AG09319 (cell line): ENCODE results near the gene FHIT.

Source experiments
- DNase-seq: peaks from one replicate; pipeline ENCODE4 v3.0.0-alpha.2; 2010; ENCODE audit warnings: low read depth; ENCODE audit errors: extremely low read depth
- CTCF ChIP-seq: IDR thresholded peaks from 2 replicates; pipeline ENCODE4 v1.5.1; 2011; ENCODE audit warnings: low read depth, mild to moderate bottlenecking, inconsistent platforms, low read length, moderate library complexity

The FHIT gene

DNA sequence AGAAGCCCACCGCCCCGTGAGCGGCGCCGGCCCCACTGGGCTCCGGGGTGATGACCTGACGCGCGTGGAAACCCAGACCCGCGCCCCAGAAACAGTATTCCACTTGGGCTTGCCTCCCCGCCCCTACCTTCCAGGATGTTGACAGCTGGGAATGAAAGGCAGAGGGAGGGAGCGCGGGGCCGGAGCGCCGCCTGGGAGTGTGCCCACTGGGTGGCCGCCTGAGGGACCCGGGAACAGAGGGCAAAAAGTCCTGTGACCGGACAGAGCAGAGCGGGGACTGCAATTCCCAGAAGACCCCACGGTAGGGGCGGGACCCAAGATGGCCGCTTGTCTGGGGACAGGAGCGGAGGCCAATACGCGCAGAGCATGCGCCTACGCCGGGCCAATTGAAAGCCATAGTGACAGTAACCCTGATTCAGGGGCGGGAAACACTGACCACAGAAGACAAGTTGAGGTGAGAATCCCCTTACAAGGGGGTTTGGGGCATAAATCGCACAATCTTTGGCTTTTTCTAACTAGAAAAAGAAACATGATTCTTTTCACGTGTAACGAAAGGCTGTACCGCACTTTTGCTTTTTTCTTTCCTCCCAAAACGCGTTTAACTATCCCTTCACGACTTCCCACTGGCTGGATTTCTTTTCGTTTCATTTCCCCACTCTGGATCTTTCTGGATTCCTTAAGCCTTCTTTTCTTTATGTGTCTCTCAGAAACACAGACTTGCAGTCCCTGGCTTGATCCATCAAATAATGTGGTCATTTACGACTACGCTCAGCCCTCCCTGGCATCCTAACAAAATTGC lies at the start of gene FHIT:
Gene FHIT (minus strand): TSS at position 279 of the 799 bp plus-strand sequence.
- DNase-seq: peak; percentile 77

GRCh38 chr3:61300786-61301185 lies 49.5 kb upstream of the FHIT start:
- no peak for DNase-seq
- TF ChIP-seq CTCF: no peak

More for the DNA sequence above, at the start of gene FHIT:
- TF ChIP-seq CTCF: no peak

DNA sequence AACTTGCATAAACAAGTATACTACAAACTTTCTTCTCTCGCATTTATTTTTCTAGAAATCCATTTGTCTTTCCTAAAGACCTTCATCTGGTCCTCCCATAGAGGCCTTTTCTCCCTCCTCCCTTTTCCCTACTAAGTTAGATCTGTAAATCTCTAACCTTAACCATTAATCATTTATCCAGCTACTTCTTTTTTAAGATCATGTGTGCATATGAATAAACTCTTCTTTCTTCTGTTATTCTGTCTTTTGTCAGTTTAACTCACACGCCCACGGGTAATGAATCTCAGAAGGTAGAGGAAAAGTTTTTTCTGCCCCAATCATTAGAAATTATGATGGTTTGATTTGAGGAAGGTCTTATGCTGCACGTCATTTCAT lies 48.7 kb upstream of the FHIT start:
- no peak for TF ChIP-seq CTCF
- no peak for DNase-seq

DNA sequence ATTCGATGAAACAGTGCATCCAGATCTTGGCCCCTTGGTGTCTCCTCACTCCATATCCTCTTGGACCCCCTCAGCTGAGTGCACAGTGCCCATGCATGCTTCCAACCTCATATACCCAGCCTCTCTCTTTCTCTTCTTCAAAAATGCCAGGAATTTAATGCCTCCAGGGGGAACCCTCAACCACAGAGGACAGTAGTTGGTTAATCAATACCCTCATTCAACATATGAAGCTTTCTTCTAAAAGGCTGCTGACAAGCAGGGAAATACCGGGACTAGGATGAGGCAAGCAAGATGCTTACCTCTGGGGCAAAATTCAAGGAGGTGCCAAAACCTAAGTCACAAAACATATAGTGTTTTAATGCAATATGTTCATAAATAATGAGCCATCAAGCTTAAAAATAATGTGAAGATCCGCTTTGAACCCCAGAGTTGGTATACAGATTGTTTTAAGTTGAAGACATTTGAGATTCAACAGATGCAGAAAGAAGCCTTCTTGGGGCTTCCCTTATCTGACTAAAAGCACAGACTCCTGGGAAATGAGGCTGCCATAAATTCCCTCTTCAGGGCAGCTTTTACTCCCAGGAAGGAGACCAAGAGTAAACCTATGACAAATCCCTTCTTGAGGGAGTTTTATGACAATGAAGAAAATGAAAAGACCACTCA lies 48.2 kb upstream of the FHIT start:
- no peak for DNase-seq
- TF ChIP-seq CTCF: no peak

DNA sequence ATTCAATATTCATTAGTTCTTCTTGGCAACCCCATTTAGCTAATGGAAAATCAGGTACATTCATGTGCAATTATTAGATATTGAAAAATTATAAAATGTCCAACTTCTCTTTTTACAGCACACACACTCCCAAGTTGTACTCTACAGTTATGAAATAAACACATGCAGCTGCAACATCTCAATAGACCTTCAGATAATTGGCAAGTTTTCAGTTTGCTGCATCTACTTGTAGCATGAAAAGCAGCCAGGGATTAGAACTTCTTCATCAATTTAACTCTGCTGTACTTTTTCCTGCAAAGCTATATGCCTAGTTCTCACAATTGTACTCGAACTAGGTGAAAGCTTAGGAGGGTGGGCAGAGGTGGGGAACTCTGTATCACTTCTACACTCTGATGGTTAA lies 46.6 kb upstream of the FHIT start:
- no peak for TF ChIP-seq CTCF
- no peak for DNase-seq

- TF ChIP-seq CTCF: no peak
- no peak for DNase-seq
Observed at GRCh38 chr3:61288446-61288845, 37.2 kb upstream of the FHIT start.

GRCh38 chr3:61283876-61284275 lies 32.6 kb upstream of the FHIT start:
- DNase-seq: no peak
- no peak for TF ChIP-seq CTCF
